Superior temporal gyrus (tissue), 1 donor: ENCODE results near the gene PPP1R12B.
"Not testable (repeated sequence)": the region's sequence is repeated elsewhere in the genome, so short reads cannot be mapped to it uniquely, and the experiment has no call there.

Experiments
- DNase-seq: peaks from one replicate; pipeline ENCODE4 v3.0.0-alpha.2; 2016; ENCODE audit errors: extremely low spot score

PPP1R12B gene

GRCh38 chr1:202605515-202605914 lies 257.0 kb downstream of the PPP1R12B start:
- DNase-seq = no peak

- not testable (repeated sequence) for DNase-seq
These were observed 263.5 kb downstream of the PPP1R12B start for GRCh38 chr1:202612036-202612435.

GRCh38 chr1:202613571-202613970 lies 265.1 kb downstream of the PPP1R12B start:
- no peak for DNase-seq

DNA sequence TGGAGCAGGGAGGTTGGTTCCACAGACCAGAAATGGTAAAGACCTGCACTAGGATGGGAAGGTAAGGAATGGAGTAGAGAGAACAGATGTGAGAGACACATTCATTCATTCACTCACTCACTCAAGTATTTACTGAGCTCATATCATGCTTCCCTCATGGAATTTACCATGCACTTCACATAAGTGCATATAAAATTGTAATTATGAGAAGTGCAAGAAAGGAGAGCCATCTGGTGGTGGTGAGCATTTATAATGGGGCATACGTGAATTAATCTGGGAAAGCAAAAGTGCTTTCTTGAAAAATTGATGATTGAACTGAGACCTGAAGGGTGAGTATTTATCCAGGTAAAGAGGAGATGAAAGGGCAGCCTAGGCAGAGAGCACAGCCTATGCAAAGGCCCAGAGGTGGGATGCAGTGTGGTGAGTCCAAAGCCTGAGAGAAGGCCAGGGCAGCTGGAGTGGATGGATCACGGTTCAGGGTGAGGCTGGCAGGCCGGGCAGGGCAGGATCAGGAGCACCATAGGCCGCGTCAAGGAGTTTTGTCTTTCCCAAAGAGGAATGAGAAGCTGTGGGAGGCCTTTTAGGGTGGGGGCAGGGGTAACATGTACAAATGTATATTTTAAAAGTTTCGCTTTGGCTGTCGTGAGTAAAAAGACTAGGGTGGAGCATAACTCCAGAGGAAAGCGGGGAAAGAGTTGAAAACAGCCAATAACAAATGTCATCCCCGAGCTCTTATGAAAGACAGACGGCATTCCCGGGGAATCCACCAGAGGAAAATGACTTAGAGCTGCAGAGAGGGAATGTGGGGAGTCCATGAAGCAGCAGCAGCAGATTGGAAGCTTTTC lies 266.1 kb downstream of the PPP1R12B start:
- DNase-seq = not testable (repeated sequence)

DNA sequence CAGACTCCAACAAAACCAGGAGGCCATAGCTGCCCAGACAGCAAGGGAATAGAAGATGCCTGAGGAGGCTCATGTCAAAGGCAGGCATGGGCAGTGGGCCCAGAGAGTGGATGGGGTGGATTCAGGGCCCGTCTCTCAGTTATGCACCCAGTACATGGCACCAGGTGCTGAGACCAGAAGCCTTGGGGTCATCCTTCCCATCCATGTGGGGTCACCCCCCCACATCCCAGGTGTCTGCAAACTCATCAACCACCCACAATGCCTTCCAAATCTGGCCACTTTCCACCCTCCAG lies 266.7 kb downstream of the PPP1R12B start:
- not testable (repeated sequence) for DNase-seq

DNA sequence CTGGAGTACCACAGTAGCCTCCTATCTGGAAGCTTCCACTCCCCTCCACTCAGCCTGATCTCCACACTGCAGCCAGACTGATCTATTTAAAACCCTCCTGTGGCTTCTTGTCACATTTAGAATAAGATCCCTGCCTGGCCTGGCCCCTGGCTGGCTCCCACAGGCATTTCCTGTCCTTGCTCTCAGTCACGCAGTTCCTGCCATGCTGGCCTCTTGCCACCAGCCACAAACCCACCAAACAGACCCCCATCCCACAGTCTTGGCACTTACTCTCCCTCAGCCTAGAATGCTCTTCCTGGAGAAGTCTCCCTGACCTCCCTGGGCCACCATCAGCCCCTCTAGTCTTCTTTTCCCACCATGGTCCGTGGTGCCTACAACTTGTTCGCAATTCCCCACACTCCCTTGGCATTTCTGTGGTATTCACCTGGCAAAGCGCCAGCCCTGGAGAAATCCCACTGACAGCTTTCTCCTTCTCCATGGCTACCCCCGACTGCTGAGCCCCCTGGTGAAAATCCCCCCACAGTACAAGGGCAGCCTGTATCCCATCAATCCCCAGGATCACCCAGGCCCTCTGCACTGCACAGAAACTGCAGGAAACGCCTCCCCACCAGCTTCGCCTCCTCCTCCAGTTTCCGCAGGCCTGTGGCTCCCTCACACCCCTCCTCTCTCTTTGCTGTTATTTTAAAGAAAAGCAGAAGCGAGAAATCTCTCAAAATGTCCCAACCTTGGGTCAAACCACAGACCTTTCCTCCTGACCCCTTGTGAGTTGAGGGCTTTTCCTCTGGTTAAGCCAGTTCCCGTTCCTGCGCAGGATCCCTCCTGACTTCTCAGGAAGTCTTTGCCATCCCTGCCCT lies 267.2 kb downstream of the PPP1R12B start:
- DNase-seq = peak; percentile 36

DNA sequence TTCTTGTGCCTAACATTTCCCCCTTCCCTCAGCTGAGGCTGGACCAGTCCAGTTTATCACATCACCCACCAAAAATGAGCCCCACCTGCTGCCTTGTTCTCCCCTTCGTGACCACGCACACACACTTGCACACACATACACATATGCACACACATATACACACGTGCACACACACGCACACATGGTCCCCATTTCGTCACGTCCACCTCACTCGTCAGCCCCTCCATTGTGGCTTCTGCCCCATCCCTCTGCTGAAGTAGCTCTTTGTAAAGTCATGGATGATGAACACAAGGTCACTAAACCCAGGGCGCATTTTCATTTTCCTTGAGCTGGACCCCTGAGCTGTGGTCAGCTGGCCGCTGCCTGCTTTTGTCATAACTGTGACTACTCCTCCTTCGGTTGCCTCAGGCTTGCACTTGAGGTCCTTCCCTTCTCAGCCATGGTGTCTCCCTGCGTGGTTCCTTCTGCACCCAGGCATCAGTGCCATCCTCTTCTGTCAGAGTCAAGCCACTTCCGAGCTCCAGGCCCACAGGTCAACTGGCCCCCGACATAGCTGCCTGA lies 267.9 kb downstream of the PPP1R12B start:
- no peak for DNase-seq

DNA sequence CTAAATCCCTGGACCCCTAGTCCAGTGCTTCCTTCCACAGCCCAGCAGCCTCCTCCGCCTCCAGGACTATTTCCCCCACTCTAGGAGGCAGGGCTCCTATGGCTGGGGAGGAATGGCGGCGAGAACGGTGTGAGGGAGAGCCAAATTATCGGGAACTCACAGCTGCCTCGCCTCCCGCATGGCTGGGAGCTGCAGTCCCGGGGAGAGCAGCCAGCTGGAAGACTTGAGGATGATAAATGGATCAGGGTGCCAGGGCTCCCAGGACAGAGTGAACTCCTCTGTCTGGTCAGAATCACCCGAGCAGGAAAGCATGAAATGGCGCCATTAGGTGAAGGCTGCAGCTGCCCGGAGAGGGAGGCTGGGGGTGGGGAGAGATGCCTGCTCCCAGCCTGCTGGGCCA lies 270.5 kb downstream of the PPP1R12B start:
- not testable (repeated sequence) for DNase-seq

DNA sequence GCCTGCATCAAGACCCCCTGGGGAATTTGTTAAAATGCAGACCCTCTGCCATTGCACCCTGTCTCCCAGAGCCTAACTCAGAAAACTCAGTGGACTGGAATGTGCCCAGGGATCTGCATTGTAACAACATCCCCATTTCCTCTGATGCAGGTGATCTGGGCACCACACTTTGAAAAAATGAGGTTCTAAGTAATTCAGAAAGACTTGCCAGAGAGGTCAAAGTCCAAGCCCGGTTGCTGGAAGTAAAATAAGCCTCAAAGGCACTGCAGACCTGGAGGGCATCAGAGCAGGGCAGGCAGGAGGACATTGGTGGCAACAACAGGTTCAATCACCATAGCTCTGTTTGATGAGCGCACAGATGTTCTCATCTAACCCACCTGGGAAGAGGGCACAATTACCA lies 271.0 kb downstream of the PPP1R12B start:
- DNase-seq = no peak

- DNase-seq = not testable (repeated sequence)
These were observed 271.5 kb downstream of the PPP1R12B start for GRCh38 chr1:202620036-202620435.

GRCh38 chr1:202621446-202621845 lies 272.9 kb downstream of the PPP1R12B start:
- DNase-seq = no peak

DNA sequence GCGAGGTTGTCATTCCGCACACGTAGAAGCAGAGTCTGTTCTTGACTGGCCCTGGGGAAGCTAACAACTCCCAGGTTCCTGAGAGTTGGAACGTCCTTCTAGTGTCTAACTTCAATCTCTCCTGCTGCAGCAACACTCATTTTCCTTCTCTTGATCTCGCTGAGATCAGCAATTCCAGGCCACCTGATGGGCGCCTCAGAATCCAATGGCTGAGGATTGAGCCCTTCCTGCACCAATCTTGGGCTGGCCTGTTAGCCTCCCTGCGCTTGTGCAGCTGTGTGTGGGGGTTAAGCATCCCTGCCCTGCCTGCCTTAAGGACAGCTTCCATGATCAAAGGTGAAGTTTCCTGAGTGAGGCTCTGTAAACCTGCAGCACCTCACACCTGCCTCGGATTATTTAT lies 273.9 kb downstream of the PPP1R12B start:
- no peak for DNase-seq

GRCh38 chr1:202623075-202623474 lies 274.6 kb downstream of the PPP1R12B start:
- DNase-seq = no peak

GRCh38 chr1:202623476-202623875 lies 275.0 kb downstream of the PPP1R12B start:
- not testable (repeated sequence) for DNase-seq

DNA sequence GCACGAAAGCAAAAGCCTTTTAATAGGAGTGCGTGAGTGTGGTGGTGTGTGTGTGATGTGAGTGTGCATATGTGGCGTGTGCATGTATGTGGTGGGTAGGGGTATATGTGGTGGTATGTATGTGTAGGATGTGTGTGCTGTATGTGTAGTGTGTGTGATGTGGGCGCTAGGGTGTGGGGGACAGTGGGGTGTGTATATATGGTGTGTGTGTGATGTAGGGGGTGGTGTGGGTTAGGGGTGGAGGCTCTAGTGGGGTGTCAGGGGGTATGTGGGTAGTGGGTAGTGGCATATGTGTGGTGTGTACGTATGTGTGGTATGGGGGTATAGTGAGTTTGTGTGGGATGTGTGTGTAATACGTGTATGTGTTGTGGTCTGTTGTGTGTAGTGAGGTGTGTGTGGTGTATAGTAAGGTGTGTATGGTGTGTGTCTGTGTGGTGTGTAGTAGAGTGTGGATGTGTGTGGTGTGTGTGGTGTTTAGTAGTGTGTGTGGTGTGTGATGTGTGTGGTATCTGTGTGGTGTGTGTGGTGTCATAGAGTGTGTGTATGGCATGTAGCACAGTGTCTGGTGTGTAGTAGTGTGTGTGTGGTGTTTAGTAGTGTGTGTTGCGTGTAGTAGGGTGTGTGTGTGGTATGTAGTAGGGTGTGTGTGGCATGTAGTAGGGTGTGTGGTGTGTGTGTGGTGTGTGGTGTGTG lies 275.7 kb downstream of the PPP1R12B start:
- DNase-seq = no peak

DNA sequence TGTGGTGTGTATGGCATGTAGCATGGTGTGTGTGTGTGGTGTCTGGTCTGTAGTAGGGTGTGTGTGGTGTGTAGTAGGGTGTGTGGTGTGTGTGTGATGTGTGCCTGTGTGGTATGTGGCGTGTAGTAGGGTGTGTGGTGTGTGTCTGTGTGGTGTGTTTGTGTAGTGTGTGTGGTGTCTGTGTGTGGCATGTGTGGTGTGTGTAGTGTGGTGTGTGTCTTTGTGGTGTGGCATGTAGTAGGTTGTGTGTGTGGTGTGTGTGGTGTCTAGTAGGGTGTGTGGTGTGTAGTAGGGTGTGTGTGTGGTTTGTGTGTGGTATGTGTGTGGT lies 276.2 kb downstream of the PPP1R12B start:
- DNase-seq = no peak

DNA sequence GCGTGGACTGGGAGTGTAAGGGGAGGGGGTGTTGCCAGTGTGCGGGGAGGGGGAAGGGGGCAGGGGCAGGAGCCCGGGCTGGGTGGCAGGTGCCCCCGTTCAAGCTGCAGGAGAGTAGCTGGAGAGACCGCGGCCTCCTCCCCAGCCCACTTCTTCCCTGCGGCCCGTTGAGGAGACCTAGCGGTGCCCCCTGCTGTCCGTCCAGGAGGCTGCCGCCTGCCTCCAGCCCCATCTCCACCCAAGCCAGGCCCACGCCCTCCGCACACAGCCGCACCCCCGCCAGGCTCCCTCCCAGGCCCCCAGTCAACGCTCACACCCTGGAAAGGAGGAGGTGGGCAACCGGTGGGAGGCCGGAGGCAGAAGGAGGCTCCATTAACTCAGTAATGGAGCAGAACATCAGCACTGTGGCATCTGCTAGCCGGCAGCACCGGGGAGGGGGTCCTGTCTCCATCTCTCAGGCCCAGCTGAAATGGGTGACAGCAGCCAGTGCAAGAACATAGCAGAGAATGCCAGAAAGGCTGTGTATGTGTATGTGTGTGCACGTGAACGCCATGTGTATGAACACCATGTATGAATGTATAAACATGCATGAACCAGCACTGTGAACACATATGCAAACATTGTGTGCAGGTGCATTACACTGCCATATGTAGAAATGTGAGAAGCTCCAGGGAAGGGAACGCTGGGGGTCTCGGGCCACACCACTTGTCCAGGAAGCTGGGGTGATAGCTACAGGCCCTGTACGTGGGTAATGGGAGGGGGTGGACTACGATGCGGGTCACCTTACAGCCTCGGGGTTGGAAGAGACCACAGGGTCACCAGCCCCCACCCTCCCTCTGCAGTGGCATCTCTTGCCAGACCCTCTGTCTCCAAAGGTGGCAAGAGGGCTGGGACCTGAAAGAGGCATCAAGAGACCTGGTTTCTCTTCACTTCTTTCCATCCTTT lies 277.2 kb downstream of the PPP1R12B start:
- DNase-seq = no peak

GRCh38 chr1:202627036-202627435 lies 278.5 kb downstream of the PPP1R12B start:
- not testable (repeated sequence) for DNase-seq

- no peak for DNase-seq
These were observed 279.5 kb downstream of the PPP1R12B start for GRCh38 chr1:202627841-202628565.

DNA sequence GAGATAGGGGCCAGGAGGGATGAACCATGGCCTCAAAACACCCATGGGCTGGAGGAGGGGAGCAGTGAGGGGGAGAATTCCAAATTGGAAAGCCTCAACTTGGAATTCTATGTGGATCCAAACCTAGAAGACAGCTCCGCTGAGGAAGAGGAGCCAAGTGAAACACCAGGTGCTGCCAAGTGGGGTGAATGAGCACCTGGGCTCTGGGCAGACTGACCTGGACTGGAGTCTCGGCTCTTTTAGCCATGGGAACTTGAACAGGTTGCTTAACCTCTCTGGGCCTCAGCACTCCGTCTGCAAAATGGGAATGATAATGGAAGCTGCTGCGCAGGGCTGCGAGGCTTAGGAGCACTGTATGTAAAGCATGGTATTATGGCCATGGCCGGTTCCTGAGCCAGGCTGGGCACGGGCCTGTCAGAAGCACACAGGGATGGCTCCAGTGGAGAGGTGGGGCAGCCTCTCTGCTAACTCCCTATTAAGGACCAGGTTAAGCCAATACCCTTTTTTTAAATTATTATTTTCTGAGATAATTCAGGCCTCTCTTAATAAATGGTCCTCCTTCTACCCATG lies 280.2 kb downstream of the PPP1R12B start:
- no peak for DNase-seq
